GM13976 (cell line): ENCODE data around the gene CA14.
"Not testable (repeated sequence)": the region's sequence is repeated elsewhere in the genome, so short reads cannot be mapped to it uniquely, and the experiment has no call there.

Source experiments
- DNase-seq: peaks from one replicate; pipeline ENCODE4 v3.0.0; 2012; ENCODE audit warnings: low spot score
- in situ Hi-C: fragments of 300-500 bp; cut with MboI; formaldehyde crosslinking; loops from one replicate; pipeline ENCODE4 v1.12.0; 2022; ENCODE audit warnings: low sequenced_read_pairs, mixed read lengths, inconsistent platforms; ENCODE audit not compliant: unreplicated experiment
- TF ChIP-seq, protein P1 (sequence below): IDR thresholded peaks from 2 replicates; pipeline ENCODE4 v1.5.1; 2012; ENCODE audit warnings: borderline replicate concordance, mild to moderate bottlenecking; ENCODE audit not compliant: insufficient read depth; ENCODE audit errors: extremely low read depth, missing control alignments, control extremely low read depth

CA14 gene

DNA sequence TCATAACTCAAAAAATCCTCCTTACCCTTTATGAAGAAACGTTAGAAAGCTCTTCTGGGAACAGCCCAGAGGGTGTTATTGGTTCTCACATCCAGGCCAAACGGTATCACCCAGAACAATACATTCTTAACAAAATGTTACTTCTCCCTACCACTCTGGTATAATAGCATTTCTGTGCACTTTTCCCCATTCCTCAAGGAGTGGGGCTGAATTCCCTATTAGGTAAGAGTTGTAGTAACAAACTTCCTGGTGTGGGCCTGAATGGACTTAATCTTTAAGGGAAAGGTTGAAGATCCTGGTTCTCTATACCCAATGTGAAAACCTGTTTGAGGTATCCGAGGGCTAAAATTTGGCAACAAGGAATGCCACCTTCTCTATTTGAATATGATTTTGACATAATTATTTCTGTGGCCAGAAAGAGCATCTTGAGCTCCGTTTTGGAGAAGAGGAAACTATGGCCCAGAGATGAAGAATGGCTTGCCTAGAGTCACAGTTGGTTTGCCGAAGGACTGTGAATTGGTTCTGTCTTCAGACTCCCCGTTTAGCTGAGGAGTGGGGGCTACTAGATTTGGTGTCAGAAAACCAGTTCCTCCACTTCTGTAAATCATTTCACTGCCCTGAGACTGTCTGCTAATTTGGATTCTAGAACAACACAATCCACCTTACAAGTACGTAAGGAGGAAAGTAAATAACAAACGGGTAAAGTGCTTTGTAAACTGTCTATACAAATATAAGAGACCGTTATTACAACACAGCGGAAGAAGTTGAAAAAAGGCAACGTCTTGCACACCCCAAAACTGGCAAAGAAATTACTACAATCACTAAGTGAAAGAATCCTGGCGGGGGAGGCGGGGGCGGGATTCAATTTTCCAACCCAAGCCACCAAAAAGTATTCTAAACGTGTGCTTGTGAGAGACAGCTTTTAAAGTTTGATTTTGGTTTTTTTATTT, 23.9 kb upstream of the CA14 start:
- no peak for DNase-seq
- in situ Hi-C loops, result no loop called here
- TF ChIP-seq, protein P1, sequence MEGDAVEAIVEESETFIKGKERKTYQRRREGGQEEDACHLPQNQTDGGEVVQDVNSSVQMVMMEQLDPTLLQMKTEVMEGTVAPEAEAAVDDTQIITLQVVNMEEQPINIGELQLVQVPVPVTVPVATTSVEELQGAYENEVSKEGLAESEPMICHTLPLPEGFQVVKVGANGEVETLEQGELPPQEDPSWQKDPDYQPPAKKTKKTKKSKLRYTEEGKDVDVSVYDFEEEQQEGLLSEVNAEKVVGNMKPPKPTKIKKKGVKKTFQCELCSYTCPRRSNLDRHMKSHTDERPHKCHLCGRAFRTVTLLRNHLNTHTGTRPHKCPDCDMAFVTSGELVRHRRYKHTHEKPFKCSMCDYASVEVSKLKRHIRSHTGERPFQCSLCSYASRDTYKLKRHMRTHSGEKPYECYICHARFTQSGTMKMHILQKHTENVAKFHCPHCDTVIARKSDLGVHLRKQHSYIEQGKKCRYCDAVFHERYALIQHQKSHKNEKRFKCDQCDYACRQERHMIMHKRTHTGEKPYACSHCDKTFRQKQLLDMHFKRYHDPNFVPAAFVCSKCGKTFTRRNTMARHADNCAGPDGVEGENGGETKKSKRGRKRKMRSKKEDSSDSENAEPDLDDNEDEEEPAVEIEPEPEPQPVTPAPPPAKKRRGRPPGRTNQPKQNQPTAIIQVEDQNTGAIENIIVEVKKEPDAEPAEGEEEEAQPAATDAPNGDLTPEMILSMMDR, result no peak

DNA sequence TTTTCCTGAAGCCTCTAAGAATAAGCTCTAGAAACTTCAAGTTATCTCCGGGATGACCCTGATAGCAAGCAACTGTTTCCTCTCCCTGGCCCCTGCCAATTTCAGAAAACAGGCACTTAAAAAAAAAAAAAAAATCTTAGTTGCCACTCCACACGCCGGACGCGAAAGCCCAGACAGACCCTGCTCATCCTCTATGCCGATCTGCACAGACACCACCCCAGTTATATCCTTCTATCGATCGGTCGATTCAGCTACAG, 23.3 kb upstream of the CA14 start:
- DNase-seq, result no peak
- TF ChIP-seq, protein P1, result no peak
- in situ Hi-C loops, result no loop called here

DNA sequence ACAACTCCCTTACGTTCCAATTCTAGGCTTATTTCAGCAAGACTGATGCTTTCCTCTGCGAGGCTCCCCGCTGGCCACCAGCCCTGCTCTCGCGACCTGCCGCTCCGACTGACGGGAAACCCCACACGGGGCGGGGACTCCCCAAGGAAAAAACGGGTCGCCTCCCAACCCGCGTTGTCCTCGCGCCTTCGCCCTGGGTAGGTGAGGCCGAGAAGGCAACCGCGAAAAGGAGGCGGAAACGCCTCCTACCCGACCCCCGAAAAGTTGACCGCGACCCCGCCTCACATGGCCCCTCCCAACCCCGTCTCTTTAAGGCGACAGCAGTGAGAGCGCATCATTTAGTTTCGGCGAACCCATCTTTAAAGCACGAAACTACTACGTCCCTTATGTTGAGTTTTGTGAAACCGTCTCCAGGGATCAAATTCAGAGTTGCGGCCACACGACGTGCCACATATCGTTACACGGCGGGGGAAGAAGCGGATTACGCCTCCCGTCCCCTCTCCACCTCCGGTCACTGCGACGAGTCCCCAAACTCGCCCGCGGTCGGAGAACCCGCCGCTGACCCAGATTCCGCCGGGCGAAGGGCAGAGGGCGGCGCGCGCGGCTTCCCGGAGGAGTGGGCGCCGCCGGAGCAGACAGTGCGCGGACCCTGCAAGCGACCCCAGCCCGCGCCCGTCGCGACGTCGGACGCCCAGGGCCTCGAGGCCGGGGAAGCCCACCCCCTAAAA, 22.8 kb upstream of the CA14 start:
- in situ Hi-C loops, result no loop called here
- DNase-seq, result peak; percentile 92
- TF ChIP-seq, protein P1, result no peak

DNA sequence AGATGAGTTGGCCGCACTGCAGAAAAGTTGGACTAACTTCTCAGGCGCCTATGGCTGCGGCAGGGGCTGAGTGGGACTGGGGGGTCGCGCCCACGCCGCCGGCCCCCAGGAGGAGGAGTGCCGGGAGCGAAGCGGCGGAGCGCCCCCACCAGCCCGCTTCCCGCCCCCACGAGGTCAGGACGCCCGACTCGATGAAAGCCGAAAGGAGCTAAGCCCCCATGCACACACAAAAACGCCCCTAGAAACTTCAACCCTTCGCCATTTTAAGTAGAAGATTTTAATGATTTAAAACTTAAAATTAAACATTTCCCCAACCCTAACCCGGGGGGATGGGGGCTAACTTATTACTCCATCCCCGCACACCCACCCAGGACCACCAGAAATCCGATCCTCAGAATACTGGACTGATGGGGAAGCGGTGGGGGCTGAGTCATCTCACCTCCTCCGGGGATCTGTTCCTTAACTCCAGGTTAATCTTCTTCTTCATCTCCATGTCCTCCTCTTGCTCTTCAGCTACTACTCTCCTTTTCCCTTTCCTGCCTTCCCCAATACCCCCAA, 22.2 kb upstream of the CA14 start:
- peak; percentile 36 for DNase-seq
- in situ Hi-C loops, result no loop called here

DNA sequence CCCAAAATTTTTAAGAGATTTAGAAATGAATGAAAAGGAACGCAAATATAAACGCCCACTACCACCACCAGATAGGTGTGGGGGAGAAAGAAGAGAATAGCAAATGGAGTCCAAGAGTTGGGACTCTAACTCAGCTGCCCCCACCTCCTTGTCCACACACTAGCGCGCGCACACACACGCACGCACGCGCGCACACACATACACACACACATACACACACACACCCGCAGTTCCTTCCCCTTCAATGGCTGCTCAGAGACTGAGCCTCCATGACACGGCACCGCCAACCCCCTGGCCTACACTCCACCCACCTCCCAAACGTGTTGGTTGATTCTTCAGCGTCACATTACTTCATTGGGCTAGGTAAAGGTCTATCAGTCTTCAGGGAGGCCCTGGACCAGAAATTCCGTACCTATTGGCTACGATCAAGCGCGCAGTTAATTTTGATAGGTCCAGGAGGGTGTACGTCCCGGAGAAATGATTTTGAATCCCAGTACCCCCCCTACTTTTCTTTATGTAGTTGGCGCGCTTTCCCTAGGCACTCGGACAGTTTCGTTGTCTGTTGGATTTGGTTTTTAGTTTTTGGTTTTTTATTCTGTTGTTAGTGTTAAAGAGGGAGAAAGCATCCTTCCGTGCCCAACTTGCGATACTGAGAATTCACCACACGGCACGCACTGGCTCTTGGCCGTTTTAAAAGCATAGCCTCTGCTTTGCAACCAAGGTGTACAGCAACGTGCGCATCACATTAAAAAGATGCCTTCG, 21.5 kb upstream of the CA14 start, which contains the start of gene ANP32E:
Gene ANP32E (minus strand): TSS at position 261 of the 762 bp plus-strand sequence. CDS start 326 bp downstream, outside the sequence.
- TF ChIP-seq, protein P1, result no peak
- in situ Hi-C loops, result no loop called here
- DNase-seq, result peak; percentile 97

More for the DNA sequence above, 22.2 kb upstream of the CA14 start:
- TF ChIP-seq, protein P1, result peak; percentile 20

DNA sequence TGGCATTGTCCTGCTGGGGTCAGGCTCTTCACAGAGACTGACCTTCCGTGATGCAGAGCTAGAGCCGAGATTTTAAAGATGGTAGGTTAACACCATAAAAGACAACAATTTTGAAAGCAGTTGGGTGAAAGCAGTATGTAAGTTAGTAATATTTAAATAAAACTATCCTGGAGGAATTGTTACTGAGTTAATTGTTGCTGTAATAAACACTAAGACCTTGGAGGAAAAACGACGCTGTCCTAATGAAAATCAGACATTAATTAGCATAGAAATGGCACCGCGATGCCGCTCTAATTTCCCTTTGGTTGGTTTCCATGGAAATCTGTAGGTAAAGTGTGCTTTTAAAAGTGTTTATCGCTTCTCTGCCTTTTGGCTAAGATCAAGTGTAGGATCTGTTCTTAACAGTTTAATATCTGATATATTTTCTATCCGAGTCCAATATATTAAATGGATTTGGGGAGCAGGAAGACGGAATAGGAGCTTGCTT, 20.9 kb upstream of the CA14 start:
- in situ Hi-C loops, result no loop called here
- DNase-seq, result no peak
- TF ChIP-seq, protein P1, result no peak

DNA sequence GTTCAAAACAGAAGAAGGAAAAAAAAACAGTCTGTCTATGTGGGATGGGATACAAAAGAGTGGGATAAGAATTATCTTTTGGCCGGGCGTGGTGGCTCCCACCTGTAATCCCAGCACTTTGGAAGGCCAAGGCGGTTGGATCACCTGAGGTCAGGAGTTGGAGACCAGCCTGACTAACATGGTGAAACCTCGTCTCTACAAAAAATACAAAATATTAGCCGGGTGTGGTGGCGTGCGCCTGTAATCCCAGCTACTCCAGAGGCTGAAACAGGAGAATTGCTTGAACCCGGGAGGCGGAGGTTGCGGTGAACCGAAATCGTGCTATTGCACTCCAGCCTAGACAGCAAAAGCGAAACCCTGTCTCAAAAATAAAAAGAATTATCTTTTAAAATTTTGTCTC, 20.4 kb upstream of the CA14 start:
- in situ Hi-C loops, DNase-seq: not testable (repeated sequence)
